Occipital lobe (tissue), 2 donors: ENCODE data around the gene ADRB1. TPM values are rescaled to one million over a fixed set of nuclear protein-coding genes. Genes with fewer than 3 reads are reported as not detected.

ENCODE experiments used
- DNase-seq: peaks from one replicate; lab custom pipeline; 2025; lab: John Stamatoyannopoulos, UW
- total RNA-seq: library from RNA; depleted of rRNA; stranded (reverse); fragments of >200 nt; gene quantifications from one replicate; pipeline ENCODE4 v1.2.3, GENCODE V29; 2014

The ADRB1 gene
- total RNA-seq, 1 donor from 2014 or later, result 3.3 TPM

GRCh38 chr10:114087655-114088054 is 44.0 kb downstream of the ADRB1 start:
- DNase-seq, result no peak

GRCh38 chr10:114094795-114095194 is 51.1 kb downstream of the ADRB1 start:
- no peak for DNase-seq

- DNase-seq, result no peak
These were observed 52.1 kb downstream of the ADRB1 start for GRCh38 chr10:114095559-114096337.

Other genes starting within 250 kb of the ADRB1 start
- 18.2 TPM for gene DCLRE1A, start 189.8 kb upstream of the ADRB1 start, total RNA-seq
- 33.2 TPM for gene NHLRC2, start 189.2 kb upstream of the ADRB1 start, total RNA-seq
- 64.4 TPM for gene CCDC186, start 130.3 kb downstream of the ADRB1 start, total RNA-seq
- gene TDRD1, start 135.5 kb downstream of the ADRB1 start, total RNA-seq, result under 0.01 TPM
- gene VWA2, start 195.4 kb downstream of the ADRB1 start, total RNA-seq, result 3.6 TPM